Subcutaneous abdominal adipose tissue (tissue), 5 donors: ENCODE data around the gene EIF4G1.

Experiments
- H3K27ac ChIP-seq: one replicate; pipeline ENCODE4 v1.7.0; 2013; ENCODE audit warnings: low read depth, mild to moderate bottlenecking, inconsistent platforms, low read length, moderate library complexity
- H3K27me3 ChIP-seq, 5 donors: one replicate each; pipeline ENCODE4 v1.7.0; 2013; ENCODE audit warnings: low read length in 5 of 5, inconsistent platforms in 1 of 5; ENCODE audit not compliant: control insufficient read depth in 5 of 5, insufficient read depth in 4 of 5
- H3K36me3 ChIP-seq, 5 donors: one replicate each; pipeline ENCODE4 v1.7.0; 2013; ENCODE audit warnings: low read length in 5 of 5; ENCODE audit not compliant: control insufficient read depth in 5 of 5, insufficient read depth in 5 of 5
- H3K4me1 ChIP-seq, 5 donors: one replicate each; pipeline ENCODE4 v1.7.0; 2013; ENCODE audit warnings: low read length in 5 of 5, mild to moderate bottlenecking in 3 of 5, moderate library complexity in 1 of 5; ENCODE audit not compliant: control insufficient read depth in 5 of 5, insufficient read depth in 5 of 5
- H3K4me3 ChIP-seq, 5 donors: one replicate each; pipeline ENCODE4 v1.7.0; 2013; ENCODE audit warnings: low read length in 5 of 5, low read depth in 1 of 5
- H3K9ac ChIP-seq, 5 donors: one replicate each; pipeline ENCODE4 v1.7.0; 2013; ENCODE audit warnings: low read length in 5 of 5, mild to moderate bottlenecking in 4 of 5, moderate library complexity in 3 of 5
- H3K9me3 ChIP-seq, 5 donors: one replicate each; pipeline ENCODE4 v1.7.0; 2013; ENCODE audit warnings: low read length in 5 of 5; ENCODE audit not compliant: control insufficient read depth in 5 of 5
- donor health status: healthy.
- donor health status: healthy.
- donor health status: healthy.
- donor health status: healthy.
- donor health status: healthy.

EIF4G1 gene

GRCh38 chr3:184347321-184348056, 33.1 kb downstream of the EIF4G1 start:
- peaks cover 0 to 34% (median 16%) of the 10 kb centered on the region in 5 donors for H3K4me1 ChIP-seq
- H3K27ac ChIP-seq = peak overlapping the region; percentile 63
- H3K4me3 ChIP-seq = no peak overlapping the region
- H3K27me3 ChIP-seq = no peaks in the 10 kb centered on the region
- peaks cover 0 to 31% (median 26%) of the 10 kb centered on the region in 5 donors for H3K36me3 ChIP-seq
- no peaks in the 10 kb centered on the region for H3K9me3 ChIP-seq
- no peak overlapping the region for H3K9ac ChIP-seq

- Histone ChIP-seq H3K27ac (peak overlapping the region; percentile 63), H3K4me1 (peaks cover 0 to 34% (median 16%) of the 10 kb centered on the region in 5 donors), H3K36me3 (peaks cover 0 to 30% (median 26%) of the 10 kb centered on the region in 5 donors), H3K4me3 (no peak overlapping the region), H3K9me3 (no peaks in the 10 kb centered on the region), H3K9ac (no peak overlapping the region), H3K27me3 (no peaks in the 10 kb centered on the region)
Observed at GRCh38 chr3:184348057-184348382, 33.6 kb downstream of the EIF4G1 start.

GRCh38 chr3:184349563-184350470, 35.4 kb downstream of the EIF4G1 start:
- Histone ChIP-seq H3K9ac (no peak overlapping the region), H3K27me3 (no peaks in the 10 kb centered on the region), H3K27ac (no peak overlapping the region), H3K9me3 (no peaks in the 10 kb centered on the region), H3K4me3 (no peak overlapping the region), H3K36me3 (peaks cover 0 to 14% (median 11%) of the 10 kb centered on the region in 5 donors), H3K4me1 (peaks cover 0 to 34% (median 16%) of the 10 kb centered on the region in 5 donors)

DNA sequence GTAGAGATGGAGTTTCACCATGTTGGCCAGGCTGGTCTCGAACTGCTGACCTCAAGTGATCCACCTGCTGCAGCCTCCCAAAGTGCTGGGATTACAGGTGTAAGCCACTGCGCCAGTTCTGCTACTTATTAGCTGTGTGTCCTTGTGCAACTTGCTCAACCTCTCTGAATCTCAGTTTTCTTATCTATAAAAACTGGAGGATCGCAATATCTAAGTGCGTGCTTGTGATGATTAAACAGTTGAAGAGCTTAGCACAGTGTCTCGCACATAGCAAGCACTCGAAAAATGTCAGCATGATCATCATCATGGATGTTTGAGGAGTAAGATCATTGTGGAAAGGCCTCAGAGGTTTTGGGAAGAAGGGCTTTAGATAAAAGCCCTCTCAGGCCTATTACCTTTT, 36.2 kb downstream of the EIF4G1 start:
- Histone ChIP-seq H3K36me3 (peaks cover 0 to 16% (median 9%) of the 10 kb centered on the region in 5 donors), H3K27ac (no peak overlapping the region), H3K9me3 (no peaks in the 10 kb centered on the region), H3K4me1 (peaks cover 0 to 31% (median 16%) of the 10 kb centered on the region in 5 donors), H3K9ac (no peak overlapping the region), H3K27me3 (no peaks in the 10 kb centered on the region), H3K4me3 (no peak overlapping the region)

- Histone ChIP-seq H3K27ac (no peak overlapping the region), H3K4me3 (no peak overlapping the region), H3K36me3 (peaks cover 0 to 14% (median 8%) of the 10 kb centered on the region in 5 donors), H3K9ac (peak overlapping the region in 1 of 5 donors; percentile 20), H3K27me3 (no peaks in the 10 kb centered on the region), H3K9me3 (no peaks in the 10 kb centered on the region), H3K4me1 (peaks cover 0 to 27% (median 16%) of the 10 kb centered on the region in 5 donors)
Observed at GRCh38 chr3:184351511-184352148, 37.2 kb downstream of the EIF4G1 start.

DNA sequence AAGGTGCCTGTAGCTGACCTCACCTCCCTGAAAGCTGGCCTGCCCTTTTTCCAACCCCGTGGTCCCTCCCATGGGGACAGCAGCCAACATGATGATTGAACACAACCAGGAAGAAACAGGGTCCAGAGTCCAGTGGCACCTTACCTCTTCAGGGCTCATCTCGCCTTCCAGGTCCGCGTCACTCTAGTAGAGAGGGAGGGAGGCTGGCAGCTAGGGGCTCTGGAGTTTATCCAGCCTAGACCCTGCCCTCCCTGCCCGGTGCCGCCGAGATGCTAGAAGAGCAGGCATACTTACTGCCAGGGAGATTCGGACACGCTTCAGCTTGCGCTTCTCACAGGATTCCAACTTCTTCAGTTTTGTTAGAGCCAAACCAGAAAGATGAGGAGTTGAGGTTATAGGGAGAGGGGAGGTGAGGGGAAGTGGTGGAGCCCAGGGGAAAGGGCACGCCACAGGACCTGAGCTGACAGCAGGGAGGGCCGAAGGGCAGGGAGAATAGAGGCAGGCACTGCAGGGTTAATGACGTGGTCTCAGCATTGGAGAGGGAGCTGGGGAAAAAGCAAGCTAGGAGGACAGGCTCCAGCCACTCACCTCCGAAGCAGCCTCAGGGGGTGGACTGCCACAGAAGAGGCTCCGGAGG, 37.9 kb downstream of the EIF4G1 start:
- Histone ChIP-seq H3K9me3 (no peaks in the 10 kb centered on the region), H3K9ac (peak overlapping the region in 1 of 5 donors; percentile 20), H3K27me3 (no peaks in the 10 kb centered on the region), H3K36me3 (peaks cover 0 to 12% (median 8%) of the 10 kb centered on the region in 5 donors), H3K4me3 (no peak overlapping the region), H3K27ac (no peak overlapping the region), H3K4me1 (peaks cover 0 to 26% (median 15%) of the 10 kb centered on the region in 5 donors)

- H3K27ac ChIP-seq = no peak overlapping the region
- no peak overlapping the region for H3K9ac ChIP-seq
- no peaks in the 10 kb centered on the region for H3K27me3 ChIP-seq
- no peak overlapping the region for H3K4me3 ChIP-seq
- H3K4me1 ChIP-seq = peaks cover 0 to 19% (median 10%) of the 10 kb centered on the region in 5 donors
- H3K36me3 ChIP-seq = peaks cover 0 to 17% (median 10%) of the 10 kb centered on the region in 5 donors
- H3K9me3 ChIP-seq = no peaks in the 10 kb centered on the region
Observed at GRCh38 chr3:184352897-184353545, 38.6 kb downstream of the EIF4G1 start.

DNA sequence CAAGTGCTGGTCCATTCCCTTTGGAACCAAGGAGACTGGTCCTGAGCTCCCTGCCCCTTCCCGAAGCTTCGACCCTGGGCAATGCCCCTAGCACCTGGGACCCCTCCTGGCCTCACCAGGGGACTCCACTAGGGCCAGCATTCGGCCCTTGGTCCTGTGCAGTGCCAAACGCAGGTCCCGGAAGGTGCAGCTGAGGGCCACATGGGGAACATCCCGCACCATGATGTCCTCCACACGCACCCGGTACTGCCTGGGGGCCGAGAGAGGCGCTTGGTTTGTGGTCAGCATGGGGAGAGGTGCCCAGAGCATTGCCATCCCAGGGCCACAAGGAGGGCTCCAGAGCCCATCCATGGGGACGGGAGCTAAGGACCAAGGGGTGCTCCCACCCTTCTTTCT, 39.1 kb downstream of the EIF4G1 start:
- H3K27ac ChIP-seq = no peak overlapping the region
- no peak overlapping the region for H3K4me3 ChIP-seq
- peaks cover 0 to 13% (median 4%) of the 10 kb centered on the region in 5 donors for H3K4me1 ChIP-seq
- H3K27me3 ChIP-seq = no peaks in the 10 kb centered on the region
- H3K9ac ChIP-seq = no peak overlapping the region
- no peaks in the 10 kb centered on the region for H3K9me3 ChIP-seq
- H3K36me3 ChIP-seq = peaks cover 0 to 17% (median 15%) of the 10 kb centered on the region in 5 donors

DNA sequence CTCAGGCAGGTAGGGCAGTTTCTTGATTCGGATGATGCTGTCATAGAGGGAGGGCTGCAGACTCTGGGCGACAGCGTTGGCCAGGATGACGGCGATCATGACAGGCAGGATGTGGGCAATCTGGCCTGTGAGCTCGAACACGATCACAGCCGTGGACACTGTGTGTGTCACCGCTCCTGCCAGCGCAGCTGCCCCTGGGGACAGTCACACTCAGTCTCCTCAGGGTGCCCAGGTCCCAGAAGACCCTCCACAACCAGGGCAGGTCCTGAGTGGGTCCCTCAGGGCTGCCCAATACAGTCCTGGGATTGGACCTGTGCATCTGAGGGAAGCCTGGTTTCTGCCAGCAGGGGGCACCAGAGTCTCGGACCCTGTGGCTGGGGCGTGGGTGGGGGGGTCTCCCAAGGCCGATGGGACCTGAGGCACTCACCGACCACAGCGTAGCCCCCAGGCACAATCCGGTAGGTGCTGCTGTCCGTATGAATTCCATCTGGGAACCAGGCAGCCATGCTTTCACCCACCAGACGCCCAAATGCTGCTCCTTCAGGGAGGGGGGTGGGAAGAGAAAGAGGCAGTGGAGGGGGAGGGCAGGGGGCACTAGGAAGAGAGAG, 39.8 kb downstream of the EIF4G1 start:
- peaks cover 0 to 17% (median 15%) of the 10 kb centered on the region in 5 donors for H3K36me3 ChIP-seq

More for the DNA sequence above, 39.8 kb downstream of the EIF4G1 start:
- Histone ChIP-seq H3K4me3 (no peak overlapping the region), H3K4me1 (peaks cover 0 to 7% (median 0%) of the 10 kb centered on the region in 5 donors), H3K9ac (no peak overlapping the region), H3K27ac (no peak overlapping the region), H3K27me3 (no peaks in the 10 kb centered on the region), H3K9me3 (no peaks in the 10 kb centered on the region)
